Liver (tissue), 3 donors: ENCODE results near the gene ARHGAP23.

Source experiments
- HNF4A ChIP-seq, 2 donors: conservative IDR thresholded peaks; 2 replicates each; pipeline ENCODE4 v1.6.1; 2016; ENCODE audit warnings: antibody characterized with exemption in 2 of 2, mild to moderate bottlenecking in 2 of 2
- HNF4G ChIP-seq: IDR thresholded peaks from 2 replicates; pipeline ENCODE4 v1.6.1; 2016; ENCODE audit warnings: antibody characterized with exemption
- JUND ChIP-seq, 2 donors: IDR thresholded peaks; 2 replicates each; pipeline ENCODE4 v1.6.1; 2016; ENCODE audit warnings: antibody characterized with exemption in 2 of 2
- RAD21 ChIP-seq, 2 donors: IDR thresholded peaks; 2 replicates each; pipeline ENCODE4 v1.6.1; 2016; ENCODE audit warnings: antibody characterized with exemption in 2 of 2, mild to moderate bottlenecking in 2 of 2
- RXRA ChIP-seq, 2 donors: IDR thresholded peaks; 2 replicates each; pipeline ENCODE4 v1.6.1; 2017 to 2018; ENCODE audit warnings: antibody characterized with exemption in 2 of 2, mild to moderate bottlenecking in 1 of 2
- SP1 ChIP-seq: IDR thresholded peaks from 2 replicates; pipeline ENCODE4 v1.6.1; 2018; ENCODE audit warnings: antibody characterized with exemption, mild to moderate bottlenecking
- TF ChIP-seq, protein P1 (sequence below): fragments of 150-350 bp; IDR thresholded peaks from 2 replicates; pipeline ENCODE4 v1.5.1; 2017; ENCODE audit warnings: improper control_type of control experiment, low read depth, low read length; ENCODE audit not compliant: missing input control
- TF ChIP-seq, protein P2 (sequence below): IDR thresholded peaks from 2 replicates; pipeline ENCODE4 v1.6.1; 2016; ENCODE audit warnings: antibody characterized with exemption
- TF ChIP-seq, protein P3 (sequence below): IDR thresholded peaks from 2 replicates; pipeline ENCODE4 v1.6.1; 2016; ENCODE audit warnings: antibody characterized with exemption
- donor health status: healthy.
- donor health status: healthy.

DNA sequence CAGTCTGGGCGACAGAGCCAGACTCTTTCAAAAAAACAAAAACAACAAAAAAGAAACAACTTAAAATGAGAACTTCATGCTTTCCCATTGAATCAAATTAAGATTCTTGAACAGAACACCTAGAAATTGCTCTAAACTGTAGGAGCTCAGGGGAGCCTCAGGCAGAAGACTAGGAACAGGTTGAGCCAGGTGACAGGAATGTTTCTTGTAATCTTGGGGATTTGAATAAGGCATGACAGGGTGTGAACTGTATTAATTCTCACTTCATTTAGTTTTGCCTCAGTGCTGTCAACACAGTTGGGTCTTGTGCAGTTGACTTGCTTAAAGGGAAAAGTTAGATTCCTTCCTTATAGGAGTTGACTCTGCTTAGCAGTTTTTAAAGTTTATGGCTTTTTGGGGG, 48.8 kb upstream of the ARHGAP23 start:
- TF ChIP-seq, protein P1, sequence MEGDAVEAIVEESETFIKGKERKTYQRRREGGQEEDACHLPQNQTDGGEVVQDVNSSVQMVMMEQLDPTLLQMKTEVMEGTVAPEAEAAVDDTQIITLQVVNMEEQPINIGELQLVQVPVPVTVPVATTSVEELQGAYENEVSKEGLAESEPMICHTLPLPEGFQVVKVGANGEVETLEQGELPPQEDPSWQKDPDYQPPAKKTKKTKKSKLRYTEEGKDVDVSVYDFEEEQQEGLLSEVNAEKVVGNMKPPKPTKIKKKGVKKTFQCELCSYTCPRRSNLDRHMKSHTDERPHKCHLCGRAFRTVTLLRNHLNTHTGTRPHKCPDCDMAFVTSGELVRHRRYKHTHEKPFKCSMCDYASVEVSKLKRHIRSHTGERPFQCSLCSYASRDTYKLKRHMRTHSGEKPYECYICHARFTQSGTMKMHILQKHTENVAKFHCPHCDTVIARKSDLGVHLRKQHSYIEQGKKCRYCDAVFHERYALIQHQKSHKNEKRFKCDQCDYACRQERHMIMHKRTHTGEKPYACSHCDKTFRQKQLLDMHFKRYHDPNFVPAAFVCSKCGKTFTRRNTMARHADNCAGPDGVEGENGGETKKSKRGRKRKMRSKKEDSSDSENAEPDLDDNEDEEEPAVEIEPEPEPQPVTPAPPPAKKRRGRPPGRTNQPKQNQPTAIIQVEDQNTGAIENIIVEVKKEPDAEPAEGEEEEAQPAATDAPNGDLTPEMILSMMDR, result no peak
- TF ChIP-seq RAD21 (IDR thresholded peaks at IDR 0.05), result no peak
- no peak for TF ChIP-seq SP1
- no peak for TF ChIP-seq HNF4A (conservative IDR thresholded peaks at IDR 0.05)
- no peak for TF ChIP-seq JUND (IDR thresholded peaks at IDR 0.05)
- TF ChIP-seq, protein P2, sequence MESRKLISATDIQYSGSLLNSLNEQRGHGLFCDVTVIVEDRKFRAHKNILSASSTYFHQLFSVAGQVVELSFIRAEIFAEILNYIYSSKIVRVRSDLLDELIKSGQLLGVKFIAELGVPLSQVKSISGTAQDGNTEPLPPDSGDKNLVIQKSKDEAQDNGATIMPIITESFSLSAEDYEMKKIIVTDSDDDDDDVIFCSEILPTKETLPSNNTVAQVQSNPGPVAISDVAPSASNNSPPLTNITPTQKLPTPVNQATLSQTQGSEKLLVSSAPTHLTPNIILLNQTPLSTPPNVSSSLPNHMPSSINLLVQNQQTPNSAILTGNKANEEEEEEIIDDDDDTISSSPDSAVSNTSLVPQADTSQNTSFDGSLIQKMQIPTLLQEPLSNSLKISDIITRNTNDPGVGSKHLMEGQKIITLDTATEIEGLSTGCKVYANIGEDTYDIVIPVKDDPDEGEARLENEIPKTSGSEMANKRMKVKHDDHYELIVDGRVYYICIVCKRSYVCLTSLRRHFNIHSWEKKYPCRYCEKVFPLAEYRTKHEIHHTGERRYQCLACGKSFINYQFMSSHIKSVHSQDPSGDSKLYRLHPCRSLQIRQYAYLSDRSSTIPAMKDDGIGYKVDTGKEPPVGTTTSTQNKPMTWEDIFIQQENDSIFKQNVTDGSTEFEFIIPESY, result no peak
- no peak for TF ChIP-seq HNF4G
- no peak for TF ChIP-seq RXRA (IDR thresholded peaks at IDR 0.05)
- TF ChIP-seq, protein P3, sequence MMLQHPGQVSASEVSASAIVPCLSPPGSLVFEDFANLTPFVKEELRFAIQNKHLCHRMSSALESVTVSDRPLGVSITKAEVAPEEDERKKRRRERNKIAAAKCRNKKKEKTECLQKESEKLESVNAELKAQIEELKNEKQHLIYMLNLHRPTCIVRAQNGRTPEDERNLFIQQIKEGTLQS, result no peak
